Epithelial cell of esophagus (primary cell): Measurements from ENCODE around the gene ATP2C1.
"Not testable (repeated sequence)": the region's sequence is repeated elsewhere in the genome, so short reads cannot be mapped to it uniquely, and the experiment has no call there.

ENCODE experiments used
- DNase-seq: peaks from one replicate; pipeline ENCODE4 v3.0.0; 2010; ENCODE audit warnings: low read depth
- H3K4me3 ChIP-seq: 2 replicates; pipeline ENCODE4 v1.5.1; 2011; ENCODE audit warnings: mild to moderate bottlenecking, low read length, control low read depth
- CTCF ChIP-seq: IDR thresholded peaks from 2 replicates; pipeline ENCODE4 v1.5.1; 2011; ENCODE audit warnings: low read depth, mild to moderate bottlenecking, low read length, control low read depth, inconsistent platforms; ENCODE audit not compliant: insufficient read depth; ENCODE audit errors: missing control alignments

The ATP2C1 gene

GRCh38 chr3:131031660-131032059, 137.8 kb downstream of the ATP2C1 start:
- no peak overlapping the region for H3K4me3 ChIP-seq
- no peak for DNase-seq
- no peak for TF ChIP-seq CTCF

- DNase-seq = peak; percentile 61
- H3K4me3 ChIP-seq = no peak overlapping the region
- peak; percentile 57 for TF ChIP-seq CTCF
Measured at GRCh38 chr3:131033480-131034080, 139.7 kb downstream of the ATP2C1 start.

GRCh38 chr3:131036200-131036816, 142.4 kb downstream of the ATP2C1 start:
- TF ChIP-seq CTCF = no peak
- no peak overlapping the region for H3K4me3 ChIP-seq
- DNase-seq = peak; percentile 27

- DNase-seq = no peak
- H3K4me3 ChIP-seq = no peak overlapping the region
- no peak for TF ChIP-seq CTCF
Measured at GRCh38 chr3:131036986-131037385, 143.1 kb downstream of the ATP2C1 start.

- TF ChIP-seq CTCF = no peak
- DNase-seq = no peak
- H3K4me3 ChIP-seq = no peak overlapping the region
Measured at GRCh38 chr3:131038326-131038725, 144.4 kb downstream of the ATP2C1 start.

- not testable (repeated sequence) for H3K4me3 ChIP-seq, DNase-seq
Measured at GRCh38 chr3:131042271-131042985, 148.5 kb downstream of the ATP2C1 start.

- no peak for DNase-seq
Measured at GRCh38 chr3:131047582-131047981, 153.7 kb downstream of the ATP2C1 start.

More at GRCh38 chr3:131047582-131047981, 153.7 kb downstream of the ATP2C1 start:
- no peak overlapping the region for H3K4me3 ChIP-seq
- TF ChIP-seq CTCF = no peak
